ENCODE measurements around the gene TMEM88. TPM values are rescaled to one million over a fixed set of nuclear protein-coding genes. Genes with fewer than 3 reads are reported as not detected.

Gene TMEM88
- total RNA-seq, 1 donor from 2014 or later: not detected

GRCh38 chr17:7830616-7831015 lies 24.2 kb upstream of the TMEM88 start:
- no peak for TF ChIP-seq CTCF (IDR thresholded peaks at IDR 0.05; ENCODE audit: insufficient read depth, low read length, severe bottlenecking)
- DNase-seq (ENCODE audit: low read depth) (no peak), FAIRE-seq (no peak)
- peaks cover 1% of the 10 kb centered on the region for H3K27me3 ChIP-seq (ENCODE audit: control insufficient read depth, insufficient read depth, low read length)
- no peak overlapping the region for H3K4me3 ChIP-seq (ENCODE audit: low read depth, low read length)
- no peaks in the 10 kb centered on the region for H3K36me3 ChIP-seq (ENCODE audit: control insufficient read depth, insufficient read depth, low read length)

GRCh38 chr17:7831233-7831632 lies 23.6 kb upstream of the TMEM88 start:
- H3K27me3 ChIP-seq (ENCODE audit: control insufficient read depth, insufficient read depth, low read length): peaks cover 1% of the 10 kb centered on the region
- no peaks in the 10 kb centered on the region for H3K36me3 ChIP-seq (ENCODE audit: control insufficient read depth, insufficient read depth, low read length)
- FAIRE-seq (no peak), DNase-seq (ENCODE audit: low read depth) (no peak)
- no peak overlapping the region for H3K4me3 ChIP-seq (ENCODE audit: low read depth, low read length)
- no peak for TF ChIP-seq CTCF (IDR thresholded peaks at IDR 0.05; ENCODE audit: insufficient read depth, low read length, severe bottlenecking)

- no peak for TF ChIP-seq CTCF (IDR thresholded peaks at IDR 0.05; ENCODE audit: insufficient read depth, low read length, severe bottlenecking)
- DNase-seq (ENCODE audit: low read depth) (no peak), FAIRE-seq (no peak)
- Histone ChIP-seq H3K4me3 (ENCODE audit: low read depth, low read length) (no peak overlapping the region), H3K27me3 (ENCODE audit: control insufficient read depth, insufficient read depth, low read length) (peaks cover 1% of the 10 kb centered on the region), H3K36me3 (ENCODE audit: control insufficient read depth, insufficient read depth, low read length) (no peaks in the 10 kb centered on the region)
Observed at GRCh38 chr17:7832431-7832830, 22.4 kb upstream of the TMEM88 start.

- Histone ChIP-seq H3K27me3 (ENCODE audit: control insufficient read depth, insufficient read depth, low read length) (peaks cover 1% of the 10 kb centered on the region), H3K4me3 (ENCODE audit: low read depth, low read length) (peak overlapping the region; percentile 79), H3K36me3 (ENCODE audit: control insufficient read depth, insufficient read depth, low read length) (no peaks in the 10 kb centered on the region)
- no peak for DNase-seq (ENCODE audit: low read depth)
- FAIRE-seq: no peak
- TF ChIP-seq CTCF (IDR thresholded peaks at IDR 0.05; ENCODE audit: insufficient read depth, low read length, severe bottlenecking): no peak
Observed at GRCh38 chr17:7833011-7833794, 21.7 kb upstream of the TMEM88 start.

- peaks cover 1% of the 10 kb centered on the region for H3K27me3 ChIP-seq (ENCODE audit: control insufficient read depth, insufficient read depth, low read length)
- peak within 1 kb of the TSS; percentile 79 for H3K4me3 ChIP-seq (ENCODE audit: low read depth, low read length)
- no peak for TF ChIP-seq CTCF (IDR thresholded peaks at IDR 0.05; ENCODE audit: insufficient read depth, low read length, severe bottlenecking)
- FAIRE-seq (peak; percentile 72), DNase-seq (ENCODE audit: low read depth) (peak; percentile 86)
- H3K36me3 ChIP-seq (ENCODE audit: control insufficient read depth, insufficient read depth, low read length): no peaks in the 10 kb centered on the region
Observed at GRCh38 chr17:7833795-7834541, 20.9 kb upstream of the TMEM88 start, which contains the start of gene KDM6B. Gene KDM6B, plus strand, starts transcription at chr17:7834217. Its CDS starts 11,338 bp downstream, at chr17:7845555.

All from bronchial epithelial cell (primary cell).